Mammary epithelial cell (primary cell): Measurements from ENCODE around the gene CLK4.

Experiments
- CTCF ChIP-seq, 2 donors: IDR thresholded peaks in 1 of 2; conservative IDR thresholded peaks in 1 of 2; 2 replicates each; pipeline ENCODE4 v1.5.1; 2011 to 2012; ENCODE audit warnings: inconsistent platforms in 2 of 2, low read length in 2 of 2, mild to moderate bottlenecking in 2 of 2, control low read depth in 1 of 2, low read depth in 1 of 2; ENCODE audit not compliant: insufficient read depth in 1 of 2; ENCODE audit errors: extremely low read depth in 1 of 2
- EZH2 ChIP-seq: IDR thresholded peaks from 2 replicates; pipeline ENCODE4 v1.6.1; 2012; ENCODE audit warnings: low read length, inconsistent platforms, borderline replicate concordance

DNA sequence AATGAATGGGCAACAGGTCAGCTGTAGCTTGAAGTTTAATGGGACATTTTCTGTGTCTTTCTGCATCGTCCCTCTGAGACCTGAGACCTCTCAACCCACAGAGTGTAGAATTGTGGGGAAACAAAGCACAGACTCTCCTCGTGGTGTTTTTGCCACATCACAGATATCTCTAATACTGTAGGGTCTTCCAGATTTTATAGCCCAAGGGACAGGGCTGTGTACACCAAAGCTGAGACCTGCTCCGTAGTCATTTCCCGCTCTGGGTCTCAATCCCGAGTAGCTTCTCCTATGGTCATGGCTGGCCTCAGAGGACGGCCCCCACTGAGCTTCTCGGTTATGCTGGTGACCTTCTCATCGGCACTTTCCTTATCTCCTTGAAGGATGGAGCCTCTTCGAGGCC is 14.9 kb upstream of the CLK4 start:
- TF ChIP-seq EZH2 (no peak), CTCF (conservative IDR thresholded peaks at IDR 0.05 in 1 of 2, IDR thresholded peaks at IDR 0.05 in 1 of 2; ENCODE audit: extremely low read depth in 1 of 2, insufficient read depth in 1 of 2, low read depth in 1 of 2, low read length in 2 of 2) (no peak)
